CD14-positive monocyte (primary cell): ENCODE results near the gene CDK4. TPM values are rescaled to one million over a fixed set of nuclear protein-coding genes. Genes with fewer than 3 reads are reported as not detected.
A peak's percentile ranks its signal among the peaks of the same experiment; 100 is the strongest.

Source experiments
- DNase-seq, 3 donors: peaks; one replicate each; pipeline ENCODE4 v3.0.0-alpha.2; 2011 to 2022
- H2AFZ ChIP-seq: 2 replicates; pipeline ENCODE4 v1.6.0; 2012; ENCODE audit warnings: mild to moderate bottlenecking, low read depth, low read length, inconsistent platforms; ENCODE audit not compliant: insufficient read depth, poor library complexity, severe bottlenecking
- H3K27ac ChIP-seq, 2 donors: 1 replicate in 1 of 2; 2 replicates in 1 of 2; pipeline ENCODE4 v1.5.1; 2012 to 2013; ENCODE audit warnings: low read length in 2 of 2, control low read depth in 1 of 2, inconsistent platforms in 1 of 2, low read depth in 1 of 2, mild to moderate bottlenecking in 1 of 2
- H3K27me3 ChIP-seq, 2 donors: one replicate each; pipeline versions ENCODE4 v1.6.0 to v1.6.1; 2011 to 2013; ENCODE audit warnings: low read length in 2 of 2; ENCODE audit not compliant: control insufficient read depth in 2 of 2, insufficient read depth in 2 of 2
- H3K36me3 ChIP-seq, 2 donors: replicated peaks in 1 of 2; 1 replicate in 1 of 2; 2 replicates in 1 of 2; pipeline versions ENCODE4 v1.5.1 to v1.6.1; 2012 to 2013; ENCODE audit warnings: low read length in 2 of 2, control low read depth in 1 of 2, inconsistent platforms in 1 of 2, mild to moderate bottlenecking in 1 of 2; ENCODE audit not compliant: insufficient read depth in 2 of 2, control insufficient read depth in 1 of 2
- H3K4me1 ChIP-seq, 2 donors: 1 replicate in 1 of 2; 2 replicates in 1 of 2; pipeline versions ENCODE4 v1.5.1 to v1.6.1; 2012 to 2013; ENCODE audit warnings: low read length in 2 of 2, control low read depth in 1 of 2, inconsistent platforms in 1 of 2, mild to moderate bottlenecking in 1 of 2, moderate library complexity in 1 of 2; ENCODE audit not compliant: insufficient read depth in 2 of 2, control insufficient read depth in 1 of 2
- H3K4me2 ChIP-seq: replicated peaks from 2 replicates; pipeline ENCODE3; 2012; ENCODE audit warnings: low read length, moderate library complexity, mild to moderate bottlenecking; ENCODE audit not compliant: poor library complexity, severe bottlenecking; ENCODE audit errors: extremely low read depth
- H3K4me3 ChIP-seq, 3 experiments: fragments of 200-600 bp in 1 of 3; sonication (generic) in 1 of 3; replicated peaks in 1 of 3; 1 replicate in 2 of 3; 2 replicates in 1 of 3; pipeline ENCODE4 v1.5.1; 2011 to 2013; ENCODE audit warnings: low read length in 3 of 3, mild to moderate bottlenecking in 3 of 3, control low read depth in 2 of 3, low read depth in 2 of 3, inconsistent platforms in 1 of 3, moderate library complexity in 1 of 3
- H3K79me2 ChIP-seq: 2 replicates; pipeline ENCODE4 v1.6.0; 2012; ENCODE audit warnings: mild to moderate bottlenecking, control low read depth, inconsistent platforms, low read length, moderate library complexity; ENCODE audit not compliant: insufficient read depth
- H3K9ac ChIP-seq: 2 replicates; pipeline ENCODE4 v1.6.0; 2017; ENCODE audit warnings: low read length, mild to moderate bottlenecking; ENCODE audit not compliant: insufficient read depth, poor library complexity, severe bottlenecking
- H3K9me3 ChIP-seq, 2 donors: replicated peaks in 1 of 2; 1 replicate in 1 of 2; 2 replicates in 1 of 2; pipeline versions ENCODE4 v1.5.1 to v1.6.1; 2012 to 2013; ENCODE audit warnings: low read length in 2 of 2, control low read depth in 1 of 2; ENCODE audit not compliant: control insufficient read depth in 1 of 2, insufficient read depth in 1 of 2
- H4K20me1 ChIP-seq: 2 replicates; pipeline ENCODE4 v1.6.0; 2012; ENCODE audit warnings: mild to moderate bottlenecking, low read length, control low read depth, moderate library complexity; ENCODE audit not compliant: insufficient read depth
- H3K27ac Mint-ChIP-seq, 7 donors: one replicate each; pipeline ENCODE4 v1.8.0; 2020; ENCODE audit warnings: mild to moderate bottlenecking in 7 of 7, mixed read lengths in 7 of 7, moderate library complexity in 6 of 7, inconsistent platforms in 2 of 7
- H3K27me3 Mint-ChIP-seq, 3 donors: one replicate each; pipeline ENCODE4 v1.8.0; 2021 to 2022; ENCODE audit warnings: low read depth in 3 of 3, mild to moderate bottlenecking in 3 of 3, mixed read lengths in 3 of 3, moderate library complexity in 3 of 3, inconsistent platforms in 1 of 3
- H3K36me3 Mint-ChIP-seq, 2 donors: one replicate each; pipeline ENCODE4 v1.8.0; 2020; ENCODE audit warnings: mixed read lengths in 2 of 2, inconsistent platforms in 1 of 2, mild to moderate bottlenecking in 1 of 2
- H3K4me1 Mint-ChIP-seq: one replicate; pipeline ENCODE4 v1.8.0; 2020; ENCODE audit warnings: mild to moderate bottlenecking, mixed read lengths
- H3K4me3 Mint-ChIP-seq, 2 donors: one replicate each; pipeline ENCODE4 v1.8.0; 2020; ENCODE audit warnings: mild to moderate bottlenecking in 2 of 2, mixed read lengths in 2 of 2, moderate library complexity in 1 of 2
- H3K9me3 Mint-ChIP-seq, 7 donors: one replicate each; pipeline ENCODE4 v1.8.0; 2020 to 2022; ENCODE audit warnings: mixed read lengths in 7 of 7, mild to moderate bottlenecking in 6 of 7, moderate library complexity in 6 of 7, inconsistent platforms in 2 of 7
- WGBS: methylation state at CpG from one replicate; pipeline ENCODE4 v1.1.5; 2013; ENCODE audit warnings: missing lambda C conversion rate; ENCODE audit not compliant: insufficient coverage; 5-methylcytosine and 5-hydroxymethylcytosine counted together
- intact Hi-C, 2 donors: fragments of 100-400 bp; cut with micrococcal nuclease; formaldehyde crosslinking; loops; one replicate each; pipeline versions ENCODE4 v1.15.0 to v1.15.1; 2023
- polyA plus RNA-seq, 3 donors: library from polyadenylated mRNA; depleted of rRNA in 1 of 3; unstranded in 2 of 3; stranded (reverse) in 1 of 3; fragments of 300-500 nt in 2 of 3; fragments of >200 nt in 1 of 3; fragmentation: Illumina TruSeq in 2 of 3; gene quantifications; 1 replicate in 2 of 3; 2 replicates in 1 of 3; pipeline ENCODE4 v1.2.3, GENCODE V29; 2012 to 2021
- TF ChIP-seq, protein P1 (sequence below): fragments of 200-600 bp; IDR thresholded peaks from one replicate; pipeline ENCODE4 v1.8.0; 2022; ENCODE audit warnings: antibody characterized with exemption, mild to moderate bottlenecking

The CDK4 gene
- polyA plus RNA-seq, 3 donors: 26.2 to 38.4 (median 27.4) TPM

DNA sequence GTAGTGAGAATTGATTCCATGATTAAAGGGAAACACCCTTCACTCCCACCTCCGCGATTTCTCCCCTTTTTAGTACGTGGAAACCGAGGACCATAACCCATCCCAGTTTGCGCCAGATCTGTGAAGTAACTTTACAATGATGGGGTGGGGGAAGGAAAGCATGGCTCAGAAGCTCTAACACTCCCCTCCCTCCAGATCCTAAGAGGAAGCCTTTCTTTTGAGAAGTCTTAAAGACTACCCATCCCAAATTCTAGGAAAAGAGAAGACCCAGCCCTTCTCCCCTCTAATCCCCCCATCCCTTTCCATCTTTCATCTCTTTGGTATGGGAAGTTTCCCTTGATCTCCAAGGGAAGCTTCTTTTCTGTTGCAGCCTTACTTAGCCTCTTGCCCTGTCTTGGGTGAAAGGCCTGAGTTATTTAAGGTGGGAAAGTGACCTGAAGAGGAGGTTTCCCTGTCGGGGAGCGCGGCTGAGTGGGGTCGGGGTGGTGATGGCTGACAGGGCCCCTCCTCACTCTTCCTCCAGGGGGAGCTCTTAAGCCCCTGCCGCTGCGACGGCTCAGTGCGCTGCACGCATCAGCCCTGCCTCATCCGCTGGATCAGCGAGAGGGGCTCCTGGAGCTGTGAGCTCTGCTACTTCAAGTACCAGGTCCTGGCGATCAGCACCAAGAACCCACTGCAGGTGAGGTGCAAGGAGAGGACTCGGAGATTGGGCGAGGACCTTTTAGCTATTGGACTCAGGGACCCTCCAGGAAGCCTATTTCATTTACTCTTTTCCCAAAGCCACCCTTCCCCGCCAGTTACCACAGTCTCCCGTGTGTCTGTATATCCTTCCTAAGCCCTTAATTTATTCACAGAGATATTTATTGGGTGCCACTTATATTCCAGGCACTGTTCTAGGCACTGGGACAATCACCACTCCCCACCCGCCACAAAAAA, 4.6 kb upstream of the CDK4 start:
- peak overlapping the region in 6 of 7 donors; percentile 44 to 83 (median 70) for H3K27ac Mint-ChIP-seq
- H3K36me3 ChIP-seq: peaks cover 6 to 14% of the 10 kb centered on the region in 2 donors
- peak overlapping the region; percentile 85 to 89 for H3K4me3 Mint-ChIP-seq
- WGBS: 39% methylated on average over 5 of the region's 22 CpGs
- H3K9ac ChIP-seq: no peak overlapping the region
- H3K36me3 Mint-ChIP-seq: peaks cover 5 to 15% of the 10 kb centered on the region in 2 donors
- peaks cover 10% of the 10 kb centered on the region for H3K79me2 ChIP-seq
- peaks cover 35% of the 10 kb centered on the region for H3K4me1 Mint-ChIP-seq
- peak overlapping the region; percentile 77 for H2AFZ ChIP-seq
- no peaks in the 10 kb centered on the region for H3K9me3 ChIP-seq
- intact Hi-C loops: loop anchor here in 1 of 2 donors (10.0 kb wide), 1 partner anchor 212 kb away; the partner anchor contains the start of gene DCTN2
- H3K4me3 ChIP-seq: peak overlapping the region; percentile 63 to 85 (median 82)
- H3K4me1 ChIP-seq: peaks cover 32 to 37% of the 10 kb centered on the region in 2 donors
- H3K27ac ChIP-seq: peak overlapping the region; percentile 35
- TF ChIP-seq, protein P1, sequence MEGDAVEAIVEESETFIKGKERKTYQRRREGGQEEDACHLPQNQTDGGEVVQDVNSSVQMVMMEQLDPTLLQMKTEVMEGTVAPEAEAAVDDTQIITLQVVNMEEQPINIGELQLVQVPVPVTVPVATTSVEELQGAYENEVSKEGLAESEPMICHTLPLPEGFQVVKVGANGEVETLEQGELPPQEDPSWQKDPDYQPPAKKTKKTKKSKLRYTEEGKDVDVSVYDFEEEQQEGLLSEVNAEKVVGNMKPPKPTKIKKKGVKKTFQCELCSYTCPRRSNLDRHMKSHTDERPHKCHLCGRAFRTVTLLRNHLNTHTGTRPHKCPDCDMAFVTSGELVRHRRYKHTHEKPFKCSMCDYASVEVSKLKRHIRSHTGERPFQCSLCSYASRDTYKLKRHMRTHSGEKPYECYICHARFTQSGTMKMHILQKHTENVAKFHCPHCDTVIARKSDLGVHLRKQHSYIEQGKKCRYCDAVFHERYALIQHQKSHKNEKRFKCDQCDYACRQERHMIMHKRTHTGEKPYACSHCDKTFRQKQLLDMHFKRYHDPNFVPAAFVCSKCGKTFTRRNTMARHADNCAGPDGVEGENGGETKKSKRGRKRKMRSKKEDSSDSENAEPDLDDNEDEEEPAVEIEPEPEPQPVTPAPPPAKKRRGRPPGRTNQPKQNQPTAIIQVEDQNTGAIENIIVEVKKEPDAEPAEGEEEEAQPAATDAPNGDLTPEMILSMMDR: peak; percentile 85
- peaks cover 7 to 13% (median 7%) of the 10 kb centered on the region in 3 donors for H3K27me3 Mint-ChIP-seq
- peak in 2 of 3 donors; percentile 58 to 63 for DNase-seq
- peaks cover 0 to 7% of the 10 kb centered on the region in 2 donors for H3K27me3 ChIP-seq
- peak overlapping the region; percentile 94 for H3K4me2 ChIP-seq
- peaks cover 0 to 7% (median 0%) of the 10 kb centered on the region in 7 donors for H3K9me3 Mint-ChIP-seq
- no peaks in the 10 kb centered on the region for H4K20me1 ChIP-seq
